Trophoblast cell (in vitro differentiated cells and primary cell): ENCODE results near the gene PPP2R2C.

Source experiments
- DNase-seq, 2 donors: peaks; one replicate each; pipeline ENCODE4 v3.0.0-alpha.2; 2016
- H2AFZ ChIP-seq: 2 replicates; pipeline ENCODE4 v1.6.1; 2013; ENCODE audit warnings: low read length, moderate library complexity, mild to moderate bottlenecking; ENCODE audit not compliant: insufficient read depth, poor library complexity
- H2AK5ac ChIP-seq: 2 replicates; pipeline ENCODE4 v1.6.1; 2013; ENCODE audit warnings: mild to moderate bottlenecking, low read length
- H2BK120ac ChIP-seq: 2 replicates; pipeline ENCODE4 v1.6.1; 2013; ENCODE audit warnings: low read length, mild to moderate bottlenecking, moderate library complexity; ENCODE audit not compliant: insufficient read depth, poor library complexity
- H2BK12ac ChIP-seq: 2 replicates; pipeline ENCODE4 v1.6.1; 2013; ENCODE audit warnings: mild to moderate bottlenecking, low read length, moderate library complexity
- H2BK5ac ChIP-seq: 2 replicates; pipeline ENCODE4 v1.6.1; 2013; ENCODE audit warnings: low read length, low read depth, moderate library complexity, mild to moderate bottlenecking; ENCODE audit not compliant: poor library complexity
- H3K14ac ChIP-seq: 2 replicates; pipeline ENCODE4 v1.6.1; 2013; ENCODE audit warnings: mild to moderate bottlenecking, low read length
- H3K18ac ChIP-seq: 2 replicates; pipeline ENCODE4 v1.6.1; 2013; ENCODE audit warnings: mild to moderate bottlenecking, low read length
- H3K23ac ChIP-seq: 2 replicates; pipeline ENCODE4 v1.6.1; 2013; ENCODE audit warnings: low read length
- H3K27ac ChIP-seq: 2 replicates; pipeline ENCODE4 v1.5.1; 2013; ENCODE audit warnings: low read depth, mild to moderate bottlenecking, inconsistent platforms, low read length, moderate library complexity
- H3K27me3 ChIP-seq: 2 replicates; pipeline ENCODE4 v1.6.1; 2013; ENCODE audit warnings: inconsistent platforms, mild to moderate bottlenecking, low read length, moderate library complexity; ENCODE audit not compliant: insufficient read depth
- H3K36me3 ChIP-seq, 2 experiments: 1 replicate in 1 of 2; 2 replicates in 1 of 2; pipeline ENCODE4 v1.6.1; 2013; ENCODE audit warnings: low read length in 2 of 2, mild to moderate bottlenecking in 2 of 2, moderate library complexity in 1 of 2; ENCODE audit not compliant: insufficient read depth in 2 of 2, control insufficient read depth in 1 of 2
- H3K4ac ChIP-seq: 2 replicates; pipeline ENCODE4 v1.6.1; 2013; ENCODE audit warnings: low read depth, mild to moderate bottlenecking, low read length, moderate library complexity
- H3K4me1 ChIP-seq, 2 experiments: 1 replicate in 1 of 2; 2 replicates in 1 of 2; pipeline ENCODE4 v1.6.1; 2013; ENCODE audit warnings: low read length in 2 of 2, mild to moderate bottlenecking in 2 of 2, moderate library complexity in 1 of 2; ENCODE audit not compliant: insufficient read depth in 2 of 2, control insufficient read depth in 1 of 2
- H3K4me2 ChIP-seq: 2 replicates; pipeline ENCODE4 v1.6.1; 2013; ENCODE audit warnings: inconsistent platforms, mild to moderate bottlenecking, low read length, moderate library complexity
- H3K4me3 ChIP-seq: 2 replicates; pipeline ENCODE4 v1.5.1; 2013; ENCODE audit warnings: mild to moderate bottlenecking, low read depth, low read length, inconsistent platforms
- H3K79me1 ChIP-seq: one replicate; pipeline ENCODE4 v1.6.1; 2013; ENCODE audit warnings: low read length
- H3K79me2 ChIP-seq: 2 replicates; pipeline ENCODE4 v1.6.1; 2013; ENCODE audit warnings: low read length, mild to moderate bottlenecking; ENCODE audit not compliant: control insufficient read depth, insufficient read depth, poor library complexity
- H3K9ac ChIP-seq: 2 replicates; pipeline ENCODE4 v1.6.1; 2013; ENCODE audit warnings: mild to moderate bottlenecking, low read length
- H3K9me3 ChIP-seq: 2 replicates; pipeline ENCODE4 v1.6.1; 2013; ENCODE audit warnings: low read depth, mild to moderate bottlenecking, control low read depth, inconsistent platforms, low read length; ENCODE audit not compliant: insufficient read depth
- H4K12ac ChIP-seq: 2 replicates; pipeline ENCODE4 v1.6.1; 2013; ENCODE audit warnings: low read depth, mild to moderate bottlenecking, low read length, moderate library complexity
- H4K8ac ChIP-seq: 2 replicates; pipeline ENCODE4 v1.6.1; 2013; ENCODE audit warnings: low read depth, mild to moderate bottlenecking, low read length, moderate library complexity
- H4K91ac ChIP-seq: one replicate; pipeline ENCODE4 v1.6.1; 2013; ENCODE audit warnings: low read depth, mild to moderate bottlenecking, low read length, moderate library complexity
- WGBS: extraction: QIAGEN DNeasy Blood & Tissue Kit; methylation state at CpG from one replicate; pipeline ENCODE4 v1.1.7; 2013; ENCODE audit warnings: missing lambda C conversion rate; ENCODE audit not compliant: insufficient read length, insufficient coverage; ENCODE audit errors: extremely low coverage; 5-methylcytosine and 5-hydroxymethylcytosine counted together

Gene PPP2R2C

DNA sequence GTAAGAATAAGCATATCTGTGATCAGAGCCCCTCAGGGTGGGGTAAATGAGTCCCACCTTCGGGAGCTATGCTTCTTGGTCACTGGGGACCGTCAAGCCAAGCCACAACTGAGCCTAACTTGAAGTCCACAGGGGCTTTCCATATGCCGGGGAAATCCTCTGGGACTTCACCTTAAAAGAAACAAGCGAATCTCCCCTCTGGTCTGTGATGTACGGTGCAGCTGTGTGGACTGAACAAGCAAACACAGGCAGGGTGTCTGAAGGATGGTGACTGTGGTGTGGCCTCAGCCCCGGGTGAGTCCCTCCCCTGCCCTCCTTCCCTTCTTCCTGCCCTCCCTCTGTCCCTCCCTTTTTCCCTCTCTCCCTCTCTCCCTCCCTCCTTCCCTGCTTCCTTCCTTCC is 29.7 kb upstream of the PPP2R2C start:
- H3K27me3 ChIP-seq: peaks cover 2% of the 10 kb centered on the region
- peaks cover 14% of the 10 kb centered on the region for H3K9me3 ChIP-seq
- H4K91ac ChIP-seq: no peak overlapping the region
- no peak overlapping the region for H3K18ac ChIP-seq
- H3K4me3 ChIP-seq: no peak overlapping the region
- H2BK12ac ChIP-seq: no peak overlapping the region
- H3K27ac ChIP-seq: no peak overlapping the region
- no peak overlapping the region for H3K9ac ChIP-seq
- no peaks in the 10 kb centered on the region for H3K4me1 ChIP-seq
- no peak overlapping the region for H3K14ac ChIP-seq
- H4K8ac ChIP-seq: no peak overlapping the region
- H3K4me2 ChIP-seq: no peak overlapping the region
- H3K79me2 ChIP-seq: no peaks in the 10 kb centered on the region
- no peaks in the 10 kb centered on the region for H3K79me1 ChIP-seq
- DNase-seq: no peak
- H2AK5ac ChIP-seq: no peak overlapping the region
- no peak overlapping the region for H3K23ac ChIP-seq
- no peaks in the 10 kb centered on the region for H3K36me3 ChIP-seq
- H4K12ac ChIP-seq: no peak overlapping the region
- no CpG with 5 or more reads among the region's 6 CpGs for WGBS
- no peak overlapping the region for H2AFZ ChIP-seq
- no peak overlapping the region for H2BK5ac ChIP-seq
- H2BK120ac ChIP-seq: no peak overlapping the region
- H3K4ac ChIP-seq: no peak overlapping the region

DNA sequence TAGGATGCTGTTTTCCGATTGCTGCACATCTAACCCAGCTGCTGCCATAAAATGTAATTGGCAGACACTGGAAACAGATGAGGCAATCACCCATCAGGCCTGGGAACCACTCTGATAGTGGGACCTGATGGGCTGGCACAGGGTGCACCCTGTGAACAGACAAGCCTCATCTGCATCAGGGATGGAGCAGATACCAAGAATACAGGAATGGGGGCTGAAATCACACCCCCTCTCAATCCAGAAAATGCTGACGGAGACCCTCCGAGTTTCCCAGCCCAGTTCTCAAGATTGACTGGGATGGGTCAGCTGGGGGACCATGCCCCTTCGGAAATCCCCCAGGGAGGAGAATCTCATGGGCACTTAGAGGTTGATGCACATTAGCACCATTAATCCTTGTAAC is 28.8 kb upstream of the PPP2R2C start:
- H3K9ac ChIP-seq: no peak overlapping the region
- H4K8ac ChIP-seq: no peak overlapping the region
- H4K12ac ChIP-seq: no peak overlapping the region
- WGBS: no CpG with 5 or more reads among the region's 4 CpGs
- no peak overlapping the region for H2BK5ac ChIP-seq
- no peak overlapping the region for H3K4ac ChIP-seq
- no peak overlapping the region for H3K4me3 ChIP-seq
- no peak for DNase-seq
- no peak overlapping the region for H2BK120ac ChIP-seq
- no peaks in the 10 kb centered on the region for H3K36me3 ChIP-seq
- H3K23ac ChIP-seq: no peak overlapping the region
- H3K79me1 ChIP-seq: no peaks in the 10 kb centered on the region
- H2BK12ac ChIP-seq: no peak overlapping the region
- no peaks in the 10 kb centered on the region for H3K4me1 ChIP-seq
- H3K27ac ChIP-seq: no peak overlapping the region
- no peak overlapping the region for H3K18ac ChIP-seq
- H2AFZ ChIP-seq: no peak overlapping the region
- H3K4me2 ChIP-seq: no peak overlapping the region
- H3K9me3 ChIP-seq: peaks cover 8% of the 10 kb centered on the region
- no peak overlapping the region for H2AK5ac ChIP-seq
- no peaks in the 10 kb centered on the region for H3K79me2 ChIP-seq
- peaks cover 2% of the 10 kb centered on the region for H3K27me3 ChIP-seq
- no peak overlapping the region for H3K14ac ChIP-seq
- H4K91ac ChIP-seq: no peak overlapping the region

DNA sequence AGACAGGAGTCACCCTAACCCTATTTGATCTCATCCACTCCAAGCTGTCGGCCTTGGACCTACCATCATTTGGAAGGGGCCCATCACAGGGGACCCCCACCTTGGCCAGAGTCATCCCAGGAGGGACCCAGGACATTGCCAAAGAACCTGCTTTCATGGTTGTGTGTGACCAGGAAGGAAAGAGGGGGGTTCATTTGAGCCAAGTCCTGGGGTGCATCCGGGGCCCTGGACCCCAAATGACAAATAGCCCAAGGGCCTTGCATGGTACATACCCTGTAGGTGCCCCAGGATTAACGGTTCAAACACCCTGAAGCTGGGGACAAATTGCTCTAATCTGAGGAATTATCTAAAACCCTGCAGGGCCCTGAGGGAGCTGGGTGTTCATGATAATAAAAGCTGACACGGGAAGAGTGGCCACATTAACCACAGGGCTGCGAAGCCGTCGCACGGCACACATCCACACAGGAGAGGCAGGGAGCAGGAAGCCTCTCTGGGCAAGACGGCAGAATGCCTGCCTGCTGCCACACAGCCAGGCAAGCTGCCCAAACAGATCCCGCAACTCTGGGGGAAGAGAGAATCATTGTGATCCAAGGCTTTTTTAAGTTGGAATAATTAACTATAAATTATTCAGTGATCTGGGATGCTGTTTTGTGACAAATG is 28.2 kb upstream of the PPP2R2C start:
- no peak overlapping the region for H3K4me3 ChIP-seq
- H3K23ac ChIP-seq: no peak overlapping the region
- H2AK5ac ChIP-seq: no peak overlapping the region
- no peaks in the 10 kb centered on the region for H3K36me3 ChIP-seq
- no peak overlapping the region for H3K4me2 ChIP-seq
- no peaks in the 10 kb centered on the region for H3K79me1 ChIP-seq
- no peak for DNase-seq
- H3K79me2 ChIP-seq: no peaks in the 10 kb centered on the region
- no peak overlapping the region for H3K9ac ChIP-seq
- H2BK12ac ChIP-seq: no peak overlapping the region
- H2AFZ ChIP-seq: no peak overlapping the region
- WGBS: no CpG with 5 or more reads among the region's 10 CpGs
- H4K91ac ChIP-seq: no peak overlapping the region
- H3K27me3 ChIP-seq: peaks cover 2% of the 10 kb centered on the region
- H2BK5ac ChIP-seq: no peak overlapping the region
- no peak overlapping the region for H4K8ac ChIP-seq
- no peak overlapping the region for H3K4ac ChIP-seq
- no peak overlapping the region for H3K18ac ChIP-seq
- H3K9me3 ChIP-seq: peaks cover 8% of the 10 kb centered on the region
- no peak overlapping the region for H3K14ac ChIP-seq
- no peak overlapping the region for H2BK120ac ChIP-seq
- H4K12ac ChIP-seq: no peak overlapping the region
- H3K27ac ChIP-seq: no peak overlapping the region
- no peaks in the 10 kb centered on the region for H3K4me1 ChIP-seq

DNA sequence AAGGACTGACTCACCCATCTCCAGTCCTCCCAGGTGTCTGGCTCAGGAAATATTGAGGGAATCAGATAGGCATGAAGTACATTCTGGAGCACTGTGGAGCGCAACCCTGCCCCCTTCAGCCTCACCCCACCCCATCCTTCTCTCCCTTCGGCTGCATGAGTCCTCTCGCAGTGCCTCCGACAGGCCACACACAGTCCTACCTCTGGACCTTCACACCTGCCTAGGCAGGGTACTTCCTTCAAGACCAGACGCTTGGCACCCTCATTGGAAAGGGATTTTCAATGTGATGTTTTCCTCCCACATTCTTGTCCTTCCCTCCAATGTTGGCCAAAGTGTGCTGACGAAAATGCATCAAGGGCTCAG is 26.8 kb upstream of the PPP2R2C start:
- H3K4me2 ChIP-seq: no peak overlapping the region
- H3K9me3 ChIP-seq: peaks cover 11% of the 10 kb centered on the region
- H2AK5ac ChIP-seq: no peak overlapping the region
- H3K4me3 ChIP-seq: no peak overlapping the region
- no peak overlapping the region for H3K14ac ChIP-seq
- no peak overlapping the region for H3K4ac ChIP-seq
- no peak overlapping the region for H4K12ac ChIP-seq
- H3K27ac ChIP-seq: no peak overlapping the region
- no peak for DNase-seq
- H2BK12ac ChIP-seq: no peak overlapping the region
- no peaks in the 10 kb centered on the region for H3K79me2 ChIP-seq
- no peak overlapping the region for H3K9ac ChIP-seq
- H2BK5ac ChIP-seq: no peak overlapping the region
- no peak overlapping the region for H4K8ac ChIP-seq
- no peak overlapping the region for H2AFZ ChIP-seq
- no CpG with 5 or more reads among the region's 6 CpGs for WGBS
- no peaks in the 10 kb centered on the region for H3K4me1 ChIP-seq
- no peaks in the 10 kb centered on the region for H3K36me3 ChIP-seq
- no peak overlapping the region for H3K18ac ChIP-seq
- H2BK120ac ChIP-seq: no peak overlapping the region
- peaks cover 2% of the 10 kb centered on the region for H3K27me3 ChIP-seq
- H4K91ac ChIP-seq: no peak overlapping the region
- no peaks in the 10 kb centered on the region for H3K79me1 ChIP-seq
- no peak overlapping the region for H3K23ac ChIP-seq
